Body of pancreas (tissue), 4 donors: ENCODE measurements around the gene ASPRV1. TPM values are rescaled to one million over a fixed set of nuclear protein-coding genes. Genes with fewer than 3 reads are reported as not detected.

ENCODE experiments used
- ATAC-seq: fragments of 150-250 bp; one replicate; pipeline ENCODE4 v1.9.1; 2016
- DNase-seq, 4 donors: peaks; one replicate each; pipeline ENCODE4 v3.0.0-alpha.2; 2019
- H3K27ac ChIP-seq, 4 donors: fragments of 200-600 bp; sonication (generic); 1 replicate in 3 of 4; 2 replicates in 1 of 4; pipeline versions ENCODE4 v1.5.1 to v1.6.1; 2016 to 2019; ENCODE audit warnings: mild to moderate bottlenecking in 1 of 4, mixed read lengths in 1 of 4, moderate library complexity in 1 of 4
- H3K27me3 ChIP-seq, 2 donors: fragments of 200-600 bp; sonication (generic); one replicate each; pipeline ENCODE4 v1.6.0; 2016; ENCODE audit warnings: mild to moderate bottlenecking in 1 of 2
- H3K36me3 ChIP-seq, 2 donors: fragments of 200-600 bp; sonication (generic); replicated peaks in 1 of 2; 2 replicates each; pipeline ENCODE4 v1.5.1; 2016; ENCODE audit warnings: low read depth in 2 of 2; ENCODE audit not compliant: insufficient read depth in 1 of 2
- H3K4me1 ChIP-seq: fragments of 200-600 bp; sonication (generic); one replicate; pipeline ENCODE4 v1.6.0; 2016
- H3K4me3 ChIP-seq, 2 donors: fragments of 200-600 bp; sonication (generic); 1 replicate in 1 of 2; 2 replicates in 1 of 2; pipeline ENCODE4 v1.5.1; 2016 to 2019
- H3K9me3 ChIP-seq, 3 donors: fragments of 200-600 bp; sonication (generic); 1 replicate in 2 of 3; 2 replicates in 1 of 3; pipeline ENCODE4 v1.5.1; 2016
- POLR2A ChIP-seq, 3 donors: fragments of 450-650 bp; IDR thresholded peaks; one replicate each; pipeline ENCODE4 v1.6.1; 2016; ENCODE audit warnings: antibody characterized with exemption in 3 of 3, mild to moderate bottlenecking in 2 of 3
- WGBS, 2 donors: methylation state at CpG; one replicate each; pipeline ENCODE4 v1.1.5; 2017; 5-methylcytosine and 5-hydroxymethylcytosine counted together
- intact Hi-C: fragments of 100-400 bp; cut with DNase I; formaldehyde crosslinking; loops from one replicate; pipeline ENCODE4 v1.15.1; 2023
- total RNA-seq, 2 donors: library from RNA; depleted of rRNA; stranded (reverse); fragments of >200 nt; gene quantifications; one replicate each; pipeline ENCODE4 v1.1.0, GENCODE V29; 2016
- TF ChIP-seq, protein P1 (sequence below), 7 experiments: fragments of 450-650 bp in 4 of 7; fragments of 200-600 bp in 3 of 7; sonication (generic) in 3 of 7; IDR thresholded peaks; one replicate each; pipeline ENCODE4 v1.5.1; 2016 to 2019; ENCODE audit warnings: antibody characterized with exemption in 7 of 7

Gene ASPRV1
- total RNA-seq, 2 donors from 2014 or later, result 0.33 TPM; not detected in 1

DNA sequence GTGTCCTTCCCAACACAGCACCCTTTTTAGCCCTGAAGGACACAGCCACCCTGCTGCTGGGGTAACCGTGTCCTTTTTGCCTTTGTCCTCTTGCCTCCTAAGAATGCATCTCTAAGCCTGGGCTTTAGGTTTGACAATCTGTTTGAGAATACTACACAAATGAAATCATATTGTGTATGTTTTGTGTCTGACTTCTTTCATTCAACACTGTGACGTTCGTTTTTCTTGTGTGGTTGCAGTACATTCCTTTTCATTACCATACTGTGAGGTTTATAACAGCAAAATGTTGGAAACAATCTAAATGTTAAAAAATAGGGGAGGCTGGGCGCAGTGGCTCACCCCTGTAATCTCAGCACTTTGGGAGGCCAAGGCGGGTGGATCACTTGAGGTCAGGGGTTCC is 11.2 kb downstream of the ASPRV1 start:
- Histone ChIP-seq H3K36me3 (no peaks in the 10 kb centered on the region), H3K4me3 (no peak overlapping the region), H3K27ac (no peak overlapping the region), H3K9me3 (no peaks in the 10 kb centered on the region), H3K27me3 (no peaks in the 10 kb centered on the region), H3K4me1 (no peaks in the 10 kb centered on the region)
- TF ChIP-seq POLR2A (IDR thresholded peaks at IDR 0.05), result no peak
- TF ChIP-seq, protein P1, sequence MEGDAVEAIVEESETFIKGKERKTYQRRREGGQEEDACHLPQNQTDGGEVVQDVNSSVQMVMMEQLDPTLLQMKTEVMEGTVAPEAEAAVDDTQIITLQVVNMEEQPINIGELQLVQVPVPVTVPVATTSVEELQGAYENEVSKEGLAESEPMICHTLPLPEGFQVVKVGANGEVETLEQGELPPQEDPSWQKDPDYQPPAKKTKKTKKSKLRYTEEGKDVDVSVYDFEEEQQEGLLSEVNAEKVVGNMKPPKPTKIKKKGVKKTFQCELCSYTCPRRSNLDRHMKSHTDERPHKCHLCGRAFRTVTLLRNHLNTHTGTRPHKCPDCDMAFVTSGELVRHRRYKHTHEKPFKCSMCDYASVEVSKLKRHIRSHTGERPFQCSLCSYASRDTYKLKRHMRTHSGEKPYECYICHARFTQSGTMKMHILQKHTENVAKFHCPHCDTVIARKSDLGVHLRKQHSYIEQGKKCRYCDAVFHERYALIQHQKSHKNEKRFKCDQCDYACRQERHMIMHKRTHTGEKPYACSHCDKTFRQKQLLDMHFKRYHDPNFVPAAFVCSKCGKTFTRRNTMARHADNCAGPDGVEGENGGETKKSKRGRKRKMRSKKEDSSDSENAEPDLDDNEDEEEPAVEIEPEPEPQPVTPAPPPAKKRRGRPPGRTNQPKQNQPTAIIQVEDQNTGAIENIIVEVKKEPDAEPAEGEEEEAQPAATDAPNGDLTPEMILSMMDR (IDR thresholded peaks at IDR 0.05), result no peak
- 72 to 77% methylated on average over 5 of the region's 5 CpGs for WGBS, 2 donors
- ATAC-seq, result no peak
- DNase-seq, result no peak
- intact Hi-C loops, result no loop called here

DNA sequence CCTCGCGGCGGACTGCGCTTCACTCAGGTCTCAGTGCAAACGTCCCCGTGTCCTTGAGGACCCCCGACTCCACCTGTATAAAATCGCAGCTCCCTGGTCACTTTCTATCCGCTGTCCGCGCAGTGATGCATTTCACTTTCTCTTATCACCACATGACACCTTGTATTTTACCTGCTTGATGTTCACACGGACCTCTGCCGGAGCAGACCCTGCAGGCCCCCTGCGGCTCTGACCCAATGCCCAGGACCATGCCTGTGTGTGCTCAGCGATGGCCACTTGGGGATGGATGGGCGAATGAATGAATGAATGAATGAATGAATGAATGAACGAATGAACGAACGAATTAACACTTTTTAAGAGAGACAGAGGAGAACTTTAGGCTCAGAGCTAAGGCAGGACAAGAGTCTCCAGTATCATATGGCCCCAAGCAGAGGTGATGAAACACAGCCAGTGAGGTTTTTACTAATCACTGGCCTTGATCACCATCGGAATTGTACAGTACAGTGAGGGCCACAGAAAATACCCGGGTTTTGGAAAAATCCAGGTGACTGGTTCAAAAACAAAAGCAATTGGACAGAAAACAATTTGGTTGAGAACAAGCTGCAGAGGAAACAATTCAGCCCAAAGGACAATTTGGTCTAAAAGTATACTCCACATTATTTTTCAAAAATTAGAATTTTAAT is 12.3 kb downstream of the ASPRV1 start:
- Histone ChIP-seq H3K27ac (no peak overlapping the region), H3K9me3 (no peaks in the 10 kb centered on the region), H3K4me3 (no peak overlapping the region), H3K27me3 (no peaks in the 10 kb centered on the region), H3K36me3 (no peaks in the 10 kb centered on the region), H3K4me1 (no peaks in the 10 kb centered on the region)
- TF ChIP-seq POLR2A (IDR thresholded peaks at IDR 0.05), result no peak
- TF ChIP-seq, protein P1 (IDR thresholded peaks at IDR 0.05), result no peak
- DNase-seq (no peak), ATAC-seq (no peak)
- 33 to 60% methylated on average over 21 of the region's 21 CpGs for WGBS, 2 donors
- intact Hi-C loops, result no loop called here

DNA sequence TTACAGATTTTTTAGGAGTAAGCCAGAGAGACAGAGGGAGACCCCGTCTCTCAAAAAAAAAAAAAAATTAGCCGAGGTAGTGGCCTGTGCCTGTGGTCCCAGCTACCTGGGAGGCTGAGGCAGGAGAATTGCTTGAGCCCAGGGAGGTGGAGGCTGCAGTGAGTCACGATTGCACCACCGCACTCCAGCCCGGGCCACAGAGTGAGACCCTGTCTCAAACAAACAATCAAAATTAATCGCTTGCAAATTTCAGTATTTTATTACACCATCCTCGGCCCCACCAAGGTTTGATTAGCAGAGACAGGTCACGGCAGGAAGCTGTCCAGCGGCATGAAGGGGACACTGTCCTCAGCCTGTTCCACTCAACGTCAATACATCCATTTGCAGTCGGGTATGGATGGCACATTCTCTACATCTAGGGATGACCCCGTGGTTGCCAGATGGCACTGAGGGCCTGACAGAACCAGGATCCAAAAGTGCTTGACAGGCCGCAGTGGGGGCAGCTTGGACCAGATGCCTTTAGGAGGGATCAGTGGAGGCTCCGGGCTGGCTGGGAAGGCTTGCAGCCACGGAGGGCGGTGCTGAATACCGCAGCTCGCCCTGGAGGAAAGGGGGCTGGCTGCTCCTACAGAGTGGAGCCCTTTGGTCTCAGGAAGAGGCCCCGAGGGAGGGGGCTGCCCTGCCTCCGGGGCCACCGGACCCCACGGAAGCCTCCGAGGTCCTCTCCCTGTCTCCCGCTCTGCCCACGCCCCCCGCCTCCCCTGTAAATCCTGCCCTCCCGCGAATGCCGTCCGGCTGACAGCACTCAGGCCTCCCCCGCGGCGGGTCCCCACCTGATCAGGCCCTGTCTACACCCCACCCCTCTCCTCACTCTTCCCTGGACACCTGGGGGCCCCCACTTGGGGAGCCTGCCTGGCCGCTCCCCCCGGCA is 13.1 kb downstream of the ASPRV1 start:
- no peak for DNase-seq

DNA sequence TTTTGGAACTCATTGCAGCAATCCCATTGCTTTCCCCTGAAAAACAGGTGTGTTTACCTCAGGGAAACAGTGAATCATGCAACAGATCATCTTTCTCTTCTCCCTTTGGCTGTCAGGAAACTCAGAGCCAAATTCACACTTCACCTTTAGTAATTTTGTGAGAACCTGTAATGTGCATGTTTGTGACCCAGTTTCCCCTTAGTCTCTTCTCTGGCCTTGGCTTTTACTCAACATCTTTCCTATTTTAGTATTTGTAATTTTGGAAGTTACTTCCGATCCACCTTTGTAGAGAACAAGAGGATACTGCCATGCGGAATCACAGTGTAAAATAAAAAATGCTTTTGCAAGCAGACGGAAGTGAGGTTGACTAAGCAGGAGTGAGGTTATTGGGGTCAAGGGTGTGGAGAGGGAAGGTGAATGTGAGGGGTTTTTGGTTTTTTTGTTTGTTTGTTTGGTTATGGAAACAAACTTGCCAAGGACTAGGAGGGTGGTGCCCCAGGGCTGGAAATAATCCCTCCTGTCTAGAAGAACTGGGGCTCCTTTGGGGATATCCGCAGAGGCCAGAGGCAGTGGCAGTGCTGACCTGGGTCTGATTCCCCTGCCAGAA is 14.0 kb downstream of the ASPRV1 start:
- TF ChIP-seq, protein P1 (IDR thresholded peaks at IDR 0.05), result no peak
- no peak for TF ChIP-seq POLR2A (IDR thresholded peaks at IDR 0.05)
- H3K36me3 ChIP-seq, result no peaks in the 10 kb centered on the region
- no peak for ATAC-seq
- H3K4me1 ChIP-seq, result no peaks in the 10 kb centered on the region
- H3K27ac ChIP-seq, result no peak overlapping the region
- H3K27me3 ChIP-seq, result no peaks in the 10 kb centered on the region
- no peaks in the 10 kb centered on the region for H3K9me3 ChIP-seq
- H3K4me3 ChIP-seq, result no peak overlapping the region
- intact Hi-C loops, result no loop called here
- WGBS, 2 donors, result 79 to 92% methylated on average over 4 of the region's 4 CpGs
- DNase-seq, result no peak

More for the DNA sequence above, 13.1 kb downstream of the ASPRV1 start:
- H3K4me3 ChIP-seq, result no peak overlapping the region
- intact Hi-C loops, result no loop called here
- H3K4me1 ChIP-seq, result no peaks in the 10 kb centered on the region
- no peak overlapping the region for H3K27ac ChIP-seq
- H3K36me3 ChIP-seq, result no peaks in the 10 kb centered on the region
- no peak for TF ChIP-seq POLR2A (IDR thresholded peaks at IDR 0.05)
- TF ChIP-seq, protein P1 (IDR thresholded peaks at IDR 0.05), result no peak
- no peak for ATAC-seq
- H3K27me3 ChIP-seq, result no peaks in the 10 kb centered on the region
- H3K9me3 ChIP-seq, result no peaks in the 10 kb centered on the region
- WGBS, 2 donors, result 56 to 72% methylated on average over 16 to 32 of the region's 35 CpGs
